D721Med (cell line): ENCODE measurements around the gene CUEDC1.

Source experiments
- DNase-seq: peaks from one replicate; pipeline ENCODE4 v3.0.0; 2011; ENCODE audit warnings: low spot score; ENCODE audit not compliant: insufficient read length
- FAIRE-seq: peaks from 2 replicates; lab custom pipeline; 2011; peaks lifted over from hg19 to GRCh38; lab: Jason Lieb, UNC
- CTCF ChIP-seq: IDR thresholded peaks from 2 replicates; pipeline ENCODE4 v1.5.1; 2012; ENCODE audit warnings: mild to moderate bottlenecking, control low read depth; ENCODE audit not compliant: insufficient read depth; ENCODE audit errors: missing control alignments

The CUEDC1 gene

GRCh38 chr17:57941384-57942370 is 13.5 kb downstream of the CUEDC1 start:
- no peak for DNase-seq
- no peak for FAIRE-seq
- no peak for TF ChIP-seq CTCF

- no peak for TF ChIP-seq CTCF
- no peak for FAIRE-seq
- DNase-seq: no peak
Observed at GRCh38 chr17:57940653-57941329, 14.4 kb downstream of the CUEDC1 start.

GRCh38 chr17:57940231-57940630 is 15.0 kb downstream of the CUEDC1 start:
- FAIRE-seq (no peak), DNase-seq (no peak)
- no peak for TF ChIP-seq CTCF

- DNase-seq (no peak), FAIRE-seq (no peak)
Observed at GRCh38 chr17:57939797-57940196, 15.4 kb downstream of the CUEDC1 start.

GRCh38 chr17:57938061-57938502 is 17.1 kb downstream of the CUEDC1 start:
- TF ChIP-seq CTCF: no peak
- FAIRE-seq (no peak), DNase-seq (no peak)

More at GRCh38 chr17:57939797-57940196, 15.4 kb downstream of the CUEDC1 start:
- TF ChIP-seq CTCF: no peak

GRCh38 chr17:57937492-57937891 is 17.7 kb downstream of the CUEDC1 start:
- FAIRE-seq (no peak), DNase-seq (no peak)
- no peak for TF ChIP-seq CTCF
